ENCODE measurements around the gene MYH15.

DNA sequence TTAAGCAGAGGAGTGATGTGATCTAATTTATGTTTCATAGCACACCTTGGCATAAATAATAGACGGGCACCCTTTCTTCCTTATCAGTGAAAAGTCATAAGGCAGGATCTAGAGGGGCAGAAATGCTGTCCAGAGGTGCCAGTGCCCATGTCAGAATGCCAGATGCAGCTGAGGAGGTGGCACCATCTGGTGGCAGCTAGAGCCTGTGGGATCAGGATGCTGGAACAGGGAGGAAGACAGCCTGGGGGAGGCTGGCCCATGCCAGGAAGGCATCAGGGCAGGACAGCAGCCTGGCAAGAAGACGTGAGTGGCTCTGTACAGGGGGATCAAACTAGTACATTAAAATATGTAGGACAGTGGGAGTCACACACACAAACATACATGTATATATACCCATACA lies 16.5 kb downstream of the MYH15 start:
- TF ChIP-seq, protein P1, sequence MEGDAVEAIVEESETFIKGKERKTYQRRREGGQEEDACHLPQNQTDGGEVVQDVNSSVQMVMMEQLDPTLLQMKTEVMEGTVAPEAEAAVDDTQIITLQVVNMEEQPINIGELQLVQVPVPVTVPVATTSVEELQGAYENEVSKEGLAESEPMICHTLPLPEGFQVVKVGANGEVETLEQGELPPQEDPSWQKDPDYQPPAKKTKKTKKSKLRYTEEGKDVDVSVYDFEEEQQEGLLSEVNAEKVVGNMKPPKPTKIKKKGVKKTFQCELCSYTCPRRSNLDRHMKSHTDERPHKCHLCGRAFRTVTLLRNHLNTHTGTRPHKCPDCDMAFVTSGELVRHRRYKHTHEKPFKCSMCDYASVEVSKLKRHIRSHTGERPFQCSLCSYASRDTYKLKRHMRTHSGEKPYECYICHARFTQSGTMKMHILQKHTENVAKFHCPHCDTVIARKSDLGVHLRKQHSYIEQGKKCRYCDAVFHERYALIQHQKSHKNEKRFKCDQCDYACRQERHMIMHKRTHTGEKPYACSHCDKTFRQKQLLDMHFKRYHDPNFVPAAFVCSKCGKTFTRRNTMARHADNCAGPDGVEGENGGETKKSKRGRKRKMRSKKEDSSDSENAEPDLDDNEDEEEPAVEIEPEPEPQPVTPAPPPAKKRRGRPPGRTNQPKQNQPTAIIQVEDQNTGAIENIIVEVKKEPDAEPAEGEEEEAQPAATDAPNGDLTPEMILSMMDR (conservative IDR thresholded peaks at IDR 0.05; ENCODE audit: low read depth, low read length) = peak; percentile 31; the same call in 1 of the 2 replicates
- no peak for TF ChIP-seq POLR2A (IDR thresholded peaks at IDR 0.05; ENCODE audit: low read depth, low read length)
- TF ChIP-seq CEBPB (IDR thresholded peaks at IDR 0.05; ENCODE audit: low read depth, low read length) = no peak
- no peak for TF ChIP-seq SMC3 (IDR thresholded peaks at IDR 0.05; ENCODE audit: low read depth, low read length)
- TF ChIP-seq RAD21 (IDR thresholded peaks at IDR 0.05; ENCODE audit: low read length) = peak; percentile 41; the same call in 1 of the 2 replicates

Measured in IMR-90 (cell line).